HEK293 (cell line): ENCODE data around the gene SLC6A9.

Experiments
- CTCF ChIA-PET: fragments of 350-600 bp; formaldehyde crosslinking; extraction: SDS; loops from one replicate; lab custom pipeline; 2021; ENCODE audit warnings: antibody characterized with exemption; lab: Yijun Ruan, JAX
- POLR2A ChIA-PET: fragments of 300-600 bp; formaldehyde crosslinking; extraction: SDS; loops from one replicate; lab custom pipeline; 2020; ENCODE audit warnings: antibody characterized with exemption, inconsistent platforms; lab: Yijun Ruan, JAX
- H3K27ac ChIP-seq: fragments of 200-500 bp; sonication (Bioruptor generic); 2 replicates; pipeline ENCODE4 v1.5.1; 2014; ENCODE audit warnings: low read depth, low read length, control low read depth, inconsistent platforms; ENCODE audit errors: extremely low read depth
- H3K36me3 ChIP-seq, 2 experiments: fragments of 200-500 bp in 1 of 2; sonication (Bioruptor generic) in 1 of 2; 1 replicate in 1 of 2; 2 replicates in 1 of 2; pipeline ENCODE4 v1.5.1; 2014 to 2017; ENCODE audit warnings: inconsistent platforms in 2 of 2, low read length in 2 of 2; ENCODE audit not compliant: control insufficient read depth in 2 of 2, insufficient read depth in 1 of 2
- H3K4me1 ChIP-seq: fragments of 200-500 bp; sonication (Bioruptor generic); 2 replicates; pipeline ENCODE4 v1.5.1; 2014; ENCODE audit warnings: mild to moderate bottlenecking, low read length, inconsistent platforms; ENCODE audit not compliant: control insufficient read depth, insufficient read depth
- H3K4me3 ChIP-seq: 2 replicates; pipeline ENCODE4 v1.5.1; 2011; ENCODE audit warnings: low read depth, mild to moderate bottlenecking, control low read depth, low read length, moderate library complexity
- H3K9me3 ChIP-seq: fragments of 200-500 bp; sonication (Bioruptor generic); 2 replicates; pipeline ENCODE4 v1.5.1; 2014; ENCODE audit warnings: low read depth, low read length, inconsistent platforms; ENCODE audit not compliant: control insufficient read depth, insufficient read depth
- CTCF ChIP-seq: fragments of 450-650 bp; formaldehyde crosslinking; IDR thresholded peaks from 2 replicates; pipeline ENCODE4 v1.5.1; 2016; ENCODE audit warnings: missing biosample characterization, missing genetic modification characterization
- KLF16 ChIP-seq: fragments of 450-650 bp; formaldehyde crosslinking; IDR thresholded peaks from 2 replicates; pipeline ENCODE4 v1.5.1; 2017; ENCODE audit warnings: missing biosample characterization, missing genetic modification characterization
- PRDM10 ChIP-seq: fragments of 450-650 bp; formaldehyde crosslinking; IDR thresholded peaks from 2 replicates; pipeline ENCODE4 v1.5.1; 2016; ENCODE audit warnings: missing biosample characterization, missing genetic modification characterization
- PRDM4 ChIP-seq: fragments of 450-650 bp; formaldehyde crosslinking; IDR thresholded peaks from 2 replicates; pipeline ENCODE4 v1.5.1; 2017; ENCODE audit warnings: missing biosample characterization, missing genetic modification characterization
- PRDM6 ChIP-seq: fragments of 450-650 bp; formaldehyde crosslinking; IDR thresholded peaks from 2 replicates; pipeline ENCODE4 v1.5.1; 2017; ENCODE audit warnings: missing biosample characterization, missing genetic modification characterization
- RBAK ChIP-seq: fragments of 450-650 bp; formaldehyde crosslinking; IDR thresholded peaks from 2 replicates; pipeline ENCODE4 v1.5.1; 2016; ENCODE audit warnings: missing biosample characterization, missing genetic modification characterization
- REPIN1 ChIP-seq: fragments of 450-650 bp; formaldehyde crosslinking; IDR thresholded peaks from 2 replicates; pipeline ENCODE4 v1.5.1; 2017; ENCODE audit warnings: missing biosample characterization, missing genetic modification characterization, low read depth
- SETDB1 ChIP-seq: IDR thresholded peaks from one replicate; pipeline ENCODE4 v1.6.1; 2017; ENCODE audit warnings: mild to moderate bottlenecking, low read length, moderate library complexity, mixed read lengths; ENCODE audit not compliant: insufficient read length
- ZNF174 ChIP-seq: fragments of 450-650 bp; formaldehyde crosslinking; IDR thresholded peaks from 2 replicates; pipeline ENCODE4 v1.5.0; 2017; ENCODE audit warnings: missing biosample characterization, mild to moderate bottlenecking, missing genetic modification characterization
- ZNF2 ChIP-seq: fragments of 450-650 bp; formaldehyde crosslinking; IDR thresholded peaks from 2 replicates; pipeline ENCODE4 v1.5.1; 2016; ENCODE audit warnings: missing biosample characterization, missing genetic modification characterization
- ZNF211 ChIP-seq: fragments of 450-650 bp; formaldehyde crosslinking; IDR thresholded peaks from 2 replicates; pipeline ENCODE4 v1.5.1; 2016; ENCODE audit warnings: low read depth, missing biosample characterization, missing genetic modification characterization
- ZNF585B ChIP-seq: fragments of 450-650 bp; formaldehyde crosslinking; IDR thresholded peaks from 2 replicates; pipeline ENCODE4 v1.5.1; 2016; ENCODE audit warnings: missing biosample characterization, missing genetic modification characterization
- ZNF776 ChIP-seq: fragments of 450-650 bp; formaldehyde crosslinking; IDR thresholded peaks from 2 replicates; pipeline ENCODE4 v1.5.0; 2017; ENCODE audit warnings: missing biosample characterization, missing genetic modification characterization, borderline replicate concordance
- ZSCAN30 ChIP-seq: fragments of 450-650 bp; IDR thresholded peaks from 2 replicates; pipeline ENCODE4 v1.5.1; 2018; ENCODE audit warnings: missing biosample characterization, mild to moderate bottlenecking, missing genetic modification characterization, moderate library complexity

Gene SLC6A9

GRCh38 chr1:44049839-44050238 is 18.6 kb upstream of the SLC6A9 start (continued):
- no peak for TF ChIP-seq CTCF (tag by site-specific recombination)
- TF ChIP-seq, all 188 proteins: peak for 0

GRCh38 chr1:44048532-44049215 is 17.4 kb upstream of the SLC6A9 start:
- CTCF ChIA-PET = interaction anchor here (0.6 to 7.9 kb wide), 44 partner anchors 9 to 1542 kb away, joined by 3 to 160 read pairs (median 5); partner anchors contain the start of genes ARTN, CCDC24 and SLC6A9
- POLR2A ChIA-PET = no interaction called here

GRCh38 chr1:44047131-44047530 is 15.9 kb upstream of the SLC6A9 start:
- CTCF ChIA-PET = interaction anchor here (0.6 to 7.9 kb wide), 33 partner anchors 8 to 985 kb away, joined by 3 to 160 read pairs (median 5); partner anchors contain the start of genes ARTN, CCDC24 and SLC6A9
- H3K9me3 ChIP-seq = no peaks in the 10 kb centered on the region
- TF ChIP-seq PRDM4 (tag by site-specific recombination) (no peak), RBAK (no peak), ZNF211 (tag by site-specific recombination) (no peak), REPIN1 (no peak), ZNF776 (no peak), KLF16 (no peak), ZNF585B (tag by site-specific recombination) (no peak), ZNF174 (tag by site-specific recombination) (no peak), PRDM10 (tag by site-specific recombination) (no peak)
- H3K36me3 ChIP-seq = no peaks in the 10 kb centered on the region
- H3K27ac ChIP-seq = no peak overlapping the region
- POLR2A ChIA-PET = interaction anchor here (0.8 kb wide), 1 partner anchor 14 kb away, joined by 4 read pairs; no protein-coding TSS in a partner anchor
- H3K4me3 ChIP-seq = no peak overlapping the region
- no peaks in the 10 kb centered on the region for H3K4me1 ChIP-seq

More at GRCh38 chr1:44048532-44049215, 17.4 kb upstream of the SLC6A9 start:
- H3K4me1 ChIP-seq = no peaks in the 10 kb centered on the region
- TF ChIP-seq ZNF2 (tag by site-specific recombination) (no peak), SETDB1 (no peak), ZNF174 (tag by site-specific recombination) (no peak), ZSCAN30 (tag by site-specific recombination) (no peak), PRDM6 (tag by site-specific recombination) (0 out of 2 replicates have a peak, but pooled peaks have one; percentile 24)
- H3K9me3 ChIP-seq = no peaks in the 10 kb centered on the region
- no peak overlapping the region for H3K27ac ChIP-seq
- no peaks in the 10 kb centered on the region for H3K36me3 ChIP-seq
- no peak overlapping the region for H3K4me3 ChIP-seq
